Prostate gland (tissue), 2 donors: ENCODE measurements around the gene POTEC. TPM values are rescaled to one million over a fixed set of nuclear protein-coding genes. Genes with fewer than 3 reads are reported as not detected.
"Not testable (repeated sequence)": the region's sequence is repeated elsewhere in the genome, so short reads cannot be mapped to it uniquely, and the experiment has no call there.

Experiments
- DNase-seq: peaks from one replicate; pipeline ENCODE4 v3.0.0-alpha.2; 2019; ENCODE audit warnings: low spot score
- H3K27ac ChIP-seq, 2 donors: fragments of 200-600 bp; sonication (generic); 2 replicates each; pipeline ENCODE4 v1.5.1; 2017 to 2019
- H3K27me3 ChIP-seq: fragments of 200-600 bp; sonication (generic); replicated peaks from 2 replicates; pipeline ENCODE4 v1.5.1; 2019; ENCODE audit not compliant: insufficient read depth
- H3K36me3 ChIP-seq, 2 donors: fragments of 200-600 bp; sonication (generic); 1 replicate in 1 of 2; 2 replicates in 1 of 2; pipeline versions ENCODE4 v1.5.1 to v1.8.1; 2017 to 2019
- H3K4me1 ChIP-seq: fragments of 200-600 bp; sonication (generic); replicated peaks from 2 replicates; pipeline ENCODE4 v1.5.1; 2019
- H3K4me3 ChIP-seq, 2 donors: fragments of 200-600 bp; sonication (generic); 2 replicates each; pipeline ENCODE4 v1.5.1; 2017 to 2019
- H3K9me3 ChIP-seq: fragments of 200-600 bp; sonication (generic); 2 replicates; pipeline ENCODE4 v1.5.1; 2017
- POLR2A ChIP-seq: fragments of 450-650 bp; IDR thresholded peaks from one replicate; pipeline ENCODE4 v1.6.1; 2016; ENCODE audit warnings: antibody characterized with exemption, mild to moderate bottlenecking
- POLR2AphosphoS5 ChIP-seq: sonication (generic); formaldehyde crosslinking; IDR thresholded peaks from one replicate; pipeline ENCODE4 v1.6.1; 2017; ENCODE audit warnings: antibody characterized with exemption
- WGBS: methylation state at CpG from one replicate; pipeline ENCODE4 v1.1.5; 2018; 5-methylcytosine and 5-hydroxymethylcytosine counted together
- intact Hi-C: fragments of 100-400 bp; cut with DNase I; formaldehyde crosslinking; loops from one replicate; pipeline ENCODE4 v1.14.2; 2022
- total RNA-seq, 2 donors: library from RNA; depleted of rRNA; stranded (reverse); fragments of >200 nt; gene quantifications; one replicate each; pipeline ENCODE4 v1.1.0, GENCODE V29; 2016
- TF ChIP-seq, protein P1 (sequence below), 4 experiments: fragments of 200-600 bp in 2 of 4; fragments of 450-650 bp in 2 of 4; sonication (generic) in 2 of 4; IDR thresholded peaks; 1 replicate in 3 of 4; 2 replicates in 1 of 4; pipeline ENCODE4 v1.5.1; 2016 to 2019; ENCODE audit warnings: antibody characterized with exemption in 4 of 4, mild to moderate bottlenecking in 2 of 4, moderate library complexity in 2 of 4

POTEC gene
- total RNA-seq = 1 to 10 TPM in 1 of 2 donors, not detected in 1; 6.5 TPM

DNA sequence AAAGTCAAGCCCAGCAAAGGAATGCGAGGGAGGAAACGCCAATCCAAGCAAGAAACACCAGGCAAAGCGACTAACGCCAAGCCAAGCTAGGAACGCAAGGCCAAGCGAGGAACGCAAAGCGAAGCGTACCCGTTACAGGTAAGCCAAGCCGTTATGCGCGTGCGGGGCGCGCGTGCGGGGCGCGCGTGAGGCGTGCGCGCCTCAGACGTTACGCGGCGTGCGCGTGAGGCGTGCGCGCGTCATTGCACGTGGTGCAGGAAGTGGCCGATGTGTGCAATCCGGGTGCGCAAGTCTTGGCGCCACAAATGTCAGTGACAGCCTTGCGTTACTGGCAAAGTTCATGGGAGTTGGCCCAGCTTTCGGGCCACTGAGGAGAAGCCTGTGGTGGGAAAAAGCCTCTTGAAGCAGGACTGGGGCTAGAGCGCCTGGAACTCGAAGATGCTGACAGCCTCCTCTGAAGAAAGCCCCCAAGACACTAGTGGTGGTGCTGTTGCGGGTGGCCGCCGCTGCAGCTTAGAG, at the start of gene POTEC:
Gene POTEC (minus strand): TSS at position 155 of the 519 bp plus-strand sequence. CDS start 454 bp downstream, outside the sequence.
- H3K27ac ChIP-seq, H3K4me3 ChIP-seq, H3K4me1 ChIP-seq, H3K27me3 ChIP-seq, DNase-seq, H3K9me3 ChIP-seq, intact Hi-C loops, H3K36me3 ChIP-seq: not testable (repeated sequence)
- 97% methylated on average over 43 of the region's 46 CpGs for WGBS

DNA sequence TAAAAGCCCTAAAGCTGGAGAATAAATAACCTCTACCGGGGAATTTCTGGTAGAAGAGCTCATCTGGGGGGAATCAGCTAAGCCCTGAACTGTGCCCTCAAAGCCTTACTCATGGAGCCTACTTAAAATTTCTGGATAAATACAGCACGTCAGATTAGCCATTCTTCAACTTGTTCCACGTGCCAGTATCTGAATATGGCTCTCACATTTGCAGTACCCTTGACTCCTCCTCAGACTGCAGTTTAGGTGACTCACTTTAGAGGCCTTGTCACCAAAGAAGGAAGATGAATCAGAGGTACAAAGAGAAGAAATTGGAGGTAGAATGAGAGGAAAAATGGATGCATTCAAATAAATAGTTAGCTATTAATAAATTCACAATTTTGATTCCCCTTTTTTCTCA, 34.6 kb upstream of the POTEC start:
- no peak overlapping the region for H3K4me3 ChIP-seq
- H3K9me3 ChIP-seq = no peaks in the 10 kb centered on the region
- intact Hi-C loops = no loop called here
- no peak overlapping the region for H3K27ac ChIP-seq
- no peaks in the 10 kb centered on the region for H3K36me3 ChIP-seq
- H3K27me3 ChIP-seq = no peaks in the 10 kb centered on the region
- H3K4me1 ChIP-seq = no peaks in the 10 kb centered on the region
- TF ChIP-seq POLR2A = no peak
- TF ChIP-seq, protein P1, sequence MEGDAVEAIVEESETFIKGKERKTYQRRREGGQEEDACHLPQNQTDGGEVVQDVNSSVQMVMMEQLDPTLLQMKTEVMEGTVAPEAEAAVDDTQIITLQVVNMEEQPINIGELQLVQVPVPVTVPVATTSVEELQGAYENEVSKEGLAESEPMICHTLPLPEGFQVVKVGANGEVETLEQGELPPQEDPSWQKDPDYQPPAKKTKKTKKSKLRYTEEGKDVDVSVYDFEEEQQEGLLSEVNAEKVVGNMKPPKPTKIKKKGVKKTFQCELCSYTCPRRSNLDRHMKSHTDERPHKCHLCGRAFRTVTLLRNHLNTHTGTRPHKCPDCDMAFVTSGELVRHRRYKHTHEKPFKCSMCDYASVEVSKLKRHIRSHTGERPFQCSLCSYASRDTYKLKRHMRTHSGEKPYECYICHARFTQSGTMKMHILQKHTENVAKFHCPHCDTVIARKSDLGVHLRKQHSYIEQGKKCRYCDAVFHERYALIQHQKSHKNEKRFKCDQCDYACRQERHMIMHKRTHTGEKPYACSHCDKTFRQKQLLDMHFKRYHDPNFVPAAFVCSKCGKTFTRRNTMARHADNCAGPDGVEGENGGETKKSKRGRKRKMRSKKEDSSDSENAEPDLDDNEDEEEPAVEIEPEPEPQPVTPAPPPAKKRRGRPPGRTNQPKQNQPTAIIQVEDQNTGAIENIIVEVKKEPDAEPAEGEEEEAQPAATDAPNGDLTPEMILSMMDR (IDR thresholded peaks at IDR 0.05) = no peak
- no peak for TF ChIP-seq POLR2AphosphoS5
- WGBS = 47% methylated on average over 3 of the region's 3 CpGs
- DNase-seq = no peak

DNA sequence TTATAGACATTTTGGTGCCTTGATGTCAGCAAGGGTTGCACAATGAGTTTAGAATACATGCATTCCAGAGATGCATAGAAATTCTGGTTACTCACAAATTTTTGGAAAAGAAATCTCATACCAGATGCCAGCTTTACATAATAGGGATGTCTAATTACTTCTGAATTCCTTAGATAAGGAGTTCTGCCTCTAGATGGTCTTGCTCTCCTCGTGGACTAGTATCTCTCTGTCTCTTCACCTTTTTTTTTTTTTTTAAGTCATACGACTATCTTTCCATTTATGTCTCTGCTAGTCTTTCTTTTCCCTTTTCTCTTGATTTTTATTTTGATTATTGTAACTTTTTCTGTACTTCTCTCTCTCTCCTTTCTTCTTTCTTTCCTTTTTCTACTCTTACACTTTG, 16.1 kb upstream of the POTEC start:
- H3K36me3 ChIP-seq, H3K27ac ChIP-seq, DNase-seq, H3K4me3 ChIP-seq, H3K4me1 ChIP-seq, intact Hi-C loops, H3K9me3 ChIP-seq, H3K27me3 ChIP-seq: not testable (repeated sequence)
- no CpG with 5 or more reads among the region's 2 CpGs for WGBS

DNA sequence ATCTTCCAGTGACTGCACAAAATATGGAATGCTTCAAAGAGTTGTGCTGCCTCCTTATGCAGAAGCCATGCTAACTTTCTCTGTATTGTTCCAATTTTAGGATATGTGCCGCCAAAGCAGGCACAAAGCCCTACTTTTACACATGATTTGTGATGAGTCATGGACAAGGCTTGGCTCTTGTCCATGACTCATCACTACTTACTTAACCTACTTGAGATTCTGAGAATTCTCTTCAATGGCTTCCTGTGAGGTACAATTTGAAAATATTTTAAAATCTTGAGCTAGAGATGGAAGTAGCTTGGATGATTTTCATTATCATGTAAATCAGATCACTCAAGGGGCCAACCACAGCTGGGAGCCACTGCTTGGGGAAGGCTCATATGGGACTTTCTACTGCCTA, 11.7 kb downstream of the POTEC start:
- H3K4me1 ChIP-seq, DNase-seq, H3K9me3 ChIP-seq, H3K27ac ChIP-seq, intact Hi-C loops, H3K36me3 ChIP-seq, H3K27me3 ChIP-seq, H3K4me3 ChIP-seq: not testable (repeated sequence)
- no CpG with 5 or more reads among the region's 1 CpG for WGBS

DNA sequence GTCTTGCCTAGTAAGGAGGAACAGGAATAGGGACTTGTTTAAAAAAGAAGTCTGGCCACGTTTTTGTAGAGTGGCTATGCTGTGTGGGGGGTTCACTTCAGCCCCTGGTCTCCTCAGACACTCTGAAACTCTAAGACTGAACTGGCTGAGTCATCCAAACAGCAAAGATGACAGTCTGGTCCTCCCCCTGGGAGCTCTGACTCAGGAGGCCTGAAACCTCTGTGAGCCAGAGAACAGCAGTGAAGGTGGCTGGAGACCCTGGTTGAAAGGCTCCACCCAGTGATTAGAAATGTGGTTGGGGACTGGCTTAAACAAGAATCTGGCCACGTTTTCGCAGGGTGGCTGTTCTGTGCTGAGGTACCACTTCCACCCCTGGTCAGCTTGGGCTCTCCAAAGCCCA, 32.7 kb downstream of the POTEC start:
- intact Hi-C loops, H3K27me3 ChIP-seq, H3K36me3 ChIP-seq, H3K4me3 ChIP-seq, H3K4me1 ChIP-seq, H3K27ac ChIP-seq, H3K9me3 ChIP-seq, DNase-seq: not testable (repeated sequence)
- 80% methylated on average over 1 of the region's 3 CpGs for WGBS

DNA sequence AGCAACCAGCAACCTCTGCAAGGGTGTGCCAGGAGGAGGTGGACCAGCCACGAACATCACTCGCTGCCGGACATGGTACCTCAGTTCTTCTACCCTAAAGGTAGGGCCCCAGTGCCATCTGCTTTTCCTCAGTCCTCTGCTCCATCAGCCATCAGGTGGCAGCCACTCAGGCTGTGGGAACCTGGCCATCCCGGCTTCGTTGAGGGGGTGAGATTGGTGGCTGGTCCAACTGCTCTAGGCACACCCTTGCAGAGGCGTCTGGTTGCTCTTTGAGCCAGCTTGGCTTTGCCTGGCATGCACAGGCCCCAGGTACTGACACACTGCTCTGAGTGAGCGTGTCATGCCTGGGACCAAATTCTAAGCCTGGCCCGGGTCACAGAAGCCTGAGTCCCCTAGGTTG, 39.7 kb downstream of the POTEC start:
- H3K36me3 ChIP-seq, H3K27me3 ChIP-seq, H3K9me3 ChIP-seq, H3K4me1 ChIP-seq, H3K4me3 ChIP-seq, DNase-seq, H3K27ac ChIP-seq, intact Hi-C loops: not testable (repeated sequence)
- WGBS = 95% methylated on average over 8 of the region's 8 CpGs

DNA sequence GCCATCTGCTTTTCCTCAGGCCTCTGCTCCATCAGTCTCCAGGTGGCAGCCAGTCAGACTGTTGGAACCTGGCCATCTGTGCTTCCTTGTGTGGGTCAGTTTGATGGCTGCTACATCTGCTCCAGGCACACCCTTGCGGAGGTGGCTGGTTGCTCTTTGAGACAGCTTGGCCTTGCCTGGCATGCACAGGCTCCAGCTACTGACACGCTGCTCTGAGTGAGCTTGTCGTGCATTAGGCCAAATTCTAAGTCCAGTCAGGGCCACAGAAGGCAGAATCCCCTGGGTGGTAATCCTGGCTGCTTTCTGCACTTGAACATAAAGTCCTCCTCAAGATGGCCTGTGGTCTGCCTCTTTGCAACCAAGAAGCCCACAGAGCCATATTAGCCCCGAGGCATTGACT, 41.5 kb downstream of the POTEC start:
- H3K4me3 ChIP-seq, H3K9me3 ChIP-seq, DNase-seq, H3K36me3 ChIP-seq, intact Hi-C loops, H3K27me3 ChIP-seq, H3K4me1 ChIP-seq, H3K27ac ChIP-seq: not testable (repeated sequence)
- 77% methylated on average over 4 of the region's 4 CpGs for WGBS

DNA sequence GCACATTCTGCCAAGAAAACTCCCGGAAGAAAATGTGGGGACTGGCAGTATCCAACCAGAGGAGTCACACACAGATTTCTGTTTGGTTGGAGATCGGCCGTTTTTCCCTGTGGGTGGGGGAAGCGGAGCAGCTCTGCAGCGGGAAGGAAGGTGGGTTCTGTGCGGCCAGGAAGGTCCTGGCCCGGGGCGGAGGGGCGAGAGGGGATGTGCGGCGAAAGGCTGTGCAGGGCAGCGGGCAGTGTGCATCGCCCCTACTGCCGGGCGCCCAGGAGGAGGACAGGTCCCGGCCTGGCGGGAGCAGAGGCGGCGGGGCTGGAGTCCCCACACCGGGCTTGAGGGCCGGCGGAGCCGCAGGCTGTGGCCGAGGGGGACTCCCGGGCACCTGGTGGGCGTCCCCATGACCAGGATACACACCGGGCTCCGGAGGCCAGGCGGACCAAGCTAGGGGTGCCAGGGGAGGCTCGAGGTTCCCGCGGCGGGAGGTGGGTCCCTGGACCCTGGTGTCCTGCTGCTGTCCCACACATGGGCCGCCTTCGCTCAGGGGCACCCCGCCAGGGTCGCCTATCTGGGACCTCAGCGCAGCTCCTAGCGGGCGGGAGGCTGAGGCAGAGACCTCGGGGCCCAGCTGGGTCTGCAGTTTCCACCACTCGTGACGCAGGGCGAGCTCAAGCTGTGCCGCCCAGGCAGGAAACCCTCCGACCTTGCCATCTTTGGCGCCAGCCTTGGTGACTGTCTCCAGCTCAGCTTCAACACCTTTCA, 54.0 kb downstream of the POTEC start:
- DNase-seq, intact Hi-C loops: not testable (repeated sequence)
- WGBS = 70% methylated on average over 43 of the region's 47 CpGs

DNA sequence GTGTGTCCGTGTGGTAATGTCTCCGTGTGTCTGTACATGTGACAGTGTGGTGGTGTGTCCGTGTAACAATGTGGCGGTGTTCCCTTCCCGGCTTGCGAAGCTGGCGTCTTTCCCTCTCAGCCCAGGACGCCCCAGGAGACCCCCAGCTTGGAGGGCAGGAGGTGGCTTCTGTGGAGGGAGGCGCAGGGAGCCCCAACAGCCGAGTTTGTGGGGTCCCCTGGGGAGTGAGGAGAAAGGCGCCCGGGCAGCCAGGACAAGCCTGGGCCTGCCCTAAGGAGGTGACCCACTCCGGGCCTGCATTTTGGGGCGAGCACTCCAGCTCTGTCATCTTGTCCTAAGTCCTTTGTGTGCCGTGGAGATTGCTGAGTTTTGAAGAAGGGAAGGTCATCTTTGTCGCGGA, 54.6 kb downstream of the POTEC start:
- H3K27me3 ChIP-seq, H3K4me1 ChIP-seq, DNase-seq, H3K36me3 ChIP-seq, H3K9me3 ChIP-seq, H3K4me3 ChIP-seq, intact Hi-C loops, H3K27ac ChIP-seq: not testable (repeated sequence)
- 83% methylated on average over 17 of the region's 17 CpGs for WGBS

More for the DNA sequence above, 54.0 kb downstream of the POTEC start:
- not testable (repeated sequence) for H3K27me3 ChIP-seq, H3K27ac ChIP-seq, H3K4me1 ChIP-seq, H3K4me3 ChIP-seq, H3K36me3 ChIP-seq, H3K9me3 ChIP-seq

DNA sequence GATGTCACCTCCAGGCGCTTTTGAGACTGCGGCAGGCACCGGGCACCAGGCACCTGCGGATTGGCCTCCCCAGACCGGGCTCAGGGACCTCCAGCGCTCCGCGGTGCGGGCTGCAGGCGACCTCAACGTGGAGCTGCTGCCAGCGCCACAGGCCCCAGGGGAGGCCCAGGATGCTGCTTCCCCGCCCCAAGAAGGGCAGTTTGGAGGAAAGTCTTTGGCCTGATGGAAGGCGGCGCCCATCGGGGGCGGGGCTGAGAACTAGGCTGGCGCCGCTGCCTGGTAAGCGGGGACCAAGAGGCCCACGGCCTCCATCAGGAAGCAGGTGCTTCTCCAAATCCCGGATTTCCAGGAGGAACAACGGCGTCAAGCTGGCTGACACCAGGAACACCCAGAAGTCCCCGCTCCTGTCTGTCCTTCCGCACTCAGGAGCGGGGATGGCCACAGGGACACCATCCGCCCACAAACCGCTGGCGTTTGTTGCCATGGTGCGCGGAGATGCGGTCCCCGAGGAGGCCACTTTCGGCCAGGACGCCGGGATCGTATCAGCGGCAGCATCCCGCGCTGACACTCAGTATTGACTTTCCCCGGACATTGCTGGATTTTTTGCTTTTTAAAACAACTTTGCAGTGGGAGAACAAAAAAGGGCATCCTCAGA, 56.3 kb downstream of the POTEC start:
- H3K9me3 ChIP-seq, H3K36me3 ChIP-seq, H3K27me3 ChIP-seq, H3K4me3 ChIP-seq, H3K27ac ChIP-seq, H3K4me1 ChIP-seq, DNase-seq, intact Hi-C loops: not testable (repeated sequence)
- WGBS = 97% methylated on average over 21 of the region's 42 CpGs

DNA sequence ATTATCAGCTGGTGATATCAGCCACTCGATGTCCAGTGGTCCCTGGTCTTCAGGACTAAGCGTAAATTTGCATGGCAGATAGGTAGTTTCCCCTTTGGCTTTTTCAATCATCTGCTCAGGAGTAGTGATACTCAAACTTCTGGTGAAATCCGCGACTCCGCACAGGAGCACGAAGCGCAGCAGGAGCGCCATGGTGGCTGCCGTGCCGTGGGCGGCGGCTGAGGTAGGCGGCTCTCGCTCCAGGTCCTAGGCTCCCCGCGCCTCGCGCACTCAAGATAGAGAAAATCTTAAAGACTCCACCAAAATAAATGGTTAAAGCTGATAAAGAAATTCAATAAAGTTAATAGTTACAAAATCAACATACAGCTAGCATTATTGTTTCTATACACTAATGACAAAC, 64.3 kb downstream of the POTEC start:
- H3K4me1 ChIP-seq, H3K4me3 ChIP-seq, H3K9me3 ChIP-seq, H3K27ac ChIP-seq, intact Hi-C loops, H3K27me3 ChIP-seq, DNase-seq, H3K36me3 ChIP-seq: not testable (repeated sequence)
- WGBS = 93% methylated on average over 18 of the region's 18 CpGs
